Peyer's patch (tissue), 4 donors: ENCODE measurements around the gene DOLK.

Source experiments
- POLR2A ChIP-seq, 2 donors: fragments of 450-650 bp; IDR thresholded peaks; one replicate each; pipeline ENCODE4 v1.5.1; 2017; ENCODE audit warnings: antibody characterized with exemption in 2 of 2, mild to moderate bottlenecking in 2 of 2, moderate library complexity in 2 of 2
- TF ChIP-seq, protein P1 (sequence below), 6 experiments: fragments of 450-650 bp in 4 of 6; fragments of 200-600 bp in 2 of 6; sonication (generic) in 1 of 6; IDR thresholded peaks; one replicate each; pipeline ENCODE4 v1.5.1; 2017 to 2019; ENCODE audit warnings: antibody characterized with exemption in 6 of 6, mild to moderate bottlenecking in 3 of 6, moderate library complexity in 1 of 6

DNA sequence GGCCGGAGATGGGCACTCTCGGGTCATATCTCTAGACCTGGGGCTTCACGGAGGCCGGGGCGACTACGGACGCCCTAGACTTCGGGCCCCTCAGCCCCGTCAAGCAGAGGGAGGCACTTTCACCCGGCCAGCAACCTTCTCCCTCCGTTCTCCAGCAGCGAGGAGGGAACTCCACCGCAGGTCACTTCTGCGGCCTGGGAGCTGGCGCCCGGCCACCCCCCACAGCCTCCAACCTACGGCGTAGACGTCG is 201 bp downstream of the DOLK start:
- TF ChIP-seq, protein P1, sequence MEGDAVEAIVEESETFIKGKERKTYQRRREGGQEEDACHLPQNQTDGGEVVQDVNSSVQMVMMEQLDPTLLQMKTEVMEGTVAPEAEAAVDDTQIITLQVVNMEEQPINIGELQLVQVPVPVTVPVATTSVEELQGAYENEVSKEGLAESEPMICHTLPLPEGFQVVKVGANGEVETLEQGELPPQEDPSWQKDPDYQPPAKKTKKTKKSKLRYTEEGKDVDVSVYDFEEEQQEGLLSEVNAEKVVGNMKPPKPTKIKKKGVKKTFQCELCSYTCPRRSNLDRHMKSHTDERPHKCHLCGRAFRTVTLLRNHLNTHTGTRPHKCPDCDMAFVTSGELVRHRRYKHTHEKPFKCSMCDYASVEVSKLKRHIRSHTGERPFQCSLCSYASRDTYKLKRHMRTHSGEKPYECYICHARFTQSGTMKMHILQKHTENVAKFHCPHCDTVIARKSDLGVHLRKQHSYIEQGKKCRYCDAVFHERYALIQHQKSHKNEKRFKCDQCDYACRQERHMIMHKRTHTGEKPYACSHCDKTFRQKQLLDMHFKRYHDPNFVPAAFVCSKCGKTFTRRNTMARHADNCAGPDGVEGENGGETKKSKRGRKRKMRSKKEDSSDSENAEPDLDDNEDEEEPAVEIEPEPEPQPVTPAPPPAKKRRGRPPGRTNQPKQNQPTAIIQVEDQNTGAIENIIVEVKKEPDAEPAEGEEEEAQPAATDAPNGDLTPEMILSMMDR (IDR thresholded peaks at IDR 0.05), result no peak
- TF ChIP-seq POLR2A (IDR thresholded peaks at IDR 0.05), result no peak
